Measurements from ENCODE around the gene COX7A2. TPM values are rescaled to one million over a fixed set of nuclear protein-coding genes. Genes with fewer than 3 reads are reported as not detected.
A peak's percentile ranks its signal among the peaks of the same experiment; 100 is the strongest.

The COX7A2 gene
- total RNA-seq, 6 donors from 2014 or later: 38.8 to 309 (median 181) TPM

GRCh38 chr6:75209184-75209723 lies 34.3 kb downstream of the COX7A2 start:
- peaks cover 31 to 49% (median 38%) of the 10 kb centered on the region in 4 donors for H3K4me1 ChIP-seq
- H3K27me3 ChIP-seq: peaks cover 0 to 35% (median 8%) of the 10 kb centered on the region in 4 donors
- ATAC-seq (ENCODE audit: low FRiP score in 2 of 2) (no peak), DNase-seq (no peak)
- no peak overlapping the region for H3K27ac ChIP-seq
- WGBS, 2 donors: 18 to 34% methylated on average over 7 of the region's 7 CpGs
- H3K4me3 ChIP-seq: no peak overlapping the region
- TF ChIP-seq POLR2A (IDR thresholded peaks at IDR 0.05) (no peak), EP300 (IDR thresholded peaks at IDR 0.05) (no peak)
- no peaks in the 10 kb centered on the region for H3K9me3 ChIP-seq
- no peaks in the 10 kb centered on the region for H3K36me3 ChIP-seq

- Histone ChIP-seq H3K27ac (no peak overlapping the region), H3K4me3 (peak overlapping the region in 2 of 4 donors; percentile 13 to 16), H3K27me3 (peaks cover 0 to 35% (median 8%) of the 10 kb centered on the region in 4 donors), H3K4me1 (peaks cover 32 to 53% (median 39%) of the 10 kb centered on the region in 4 donors), H3K9me3 (no peaks in the 10 kb centered on the region), H3K36me3 (no peaks in the 10 kb centered on the region)
- peak; percentile 17 to 81 for DNase-seq
- ATAC-seq (ENCODE audit: low FRiP score in 2 of 2): peak; percentile 71 to 85
- 6 to 12% methylated on average over 26 to 33 of the region's 33 CpGs for WGBS, 2 donors
- TF ChIP-seq POLR2AphosphoS5 (IDR thresholded peaks at IDR 0.05) (no peak), CTCF (IDR thresholded peaks at IDR 0.05) (peak; percentile 57 to 84 (median 78))
Observed at GRCh38 chr6:75208298-75209183, 35.1 kb downstream of the COX7A2 start.

GRCh38 chr6:75206576-75207342 lies 36.8 kb downstream of the COX7A2 start:
- Histone ChIP-seq H3K4me3 (peak overlapping the region in 3 of 4 donors; percentile 43 to 56 (median 55)), H3K4me1 (peaks cover 35 to 60% (median 43%) of the 10 kb centered on the region in 4 donors), H3K36me3 (no peaks in the 10 kb centered on the region), H3K27me3 (peaks cover 0 to 41% (median 10%) of the 10 kb centered on the region in 4 donors), H3K9me3 (no peaks in the 10 kb centered on the region), H3K27ac (no peak overlapping the region)
- DNase-seq (peak in 1 of 2 donors; percentile 72), ATAC-seq (ENCODE audit: low FRiP score in 2 of 2) (peak in 1 of 2 donors; percentile 18)
- 29 to 35% methylated on average over 35 of the region's 35 CpGs for WGBS, 2 donors
- TF ChIP-seq CTCF (IDR thresholded peaks at IDR 0.05) (no peak), POLR2AphosphoS5 (IDR thresholded peaks at IDR 0.05) (no peak), POLR2A (IDR thresholded peaks at IDR 0.05) (no peak), EP300 (IDR thresholded peaks at IDR 0.05) (no peak)

- TF ChIP-seq CTCF (IDR thresholded peaks at IDR 0.05) (peak in 1 of 6 experiments; percentile 49), POLR2AphosphoS5 (IDR thresholded peaks at IDR 0.05) (peak; percentile 43 to 65), POLR2A (IDR thresholded peaks at IDR 0.05) (peak in 2 of 4 donors; percentile 52 to 74), EP300 (IDR thresholded peaks at IDR 0.05) (peak in 1 of 4 donors; percentile 26)
Observed at GRCh38 chr6:75205776-75206575, 37.6 kb downstream of the COX7A2 start, which contains the start of gene COL12A1. COL12A1 (minus strand) TSS chr6:75206053; CDS start chr6:75202792, 3,261 bp downstream.

More at GRCh38 chr6:75205776-75206575, 37.6 kb downstream of the COX7A2 start, which contains the start of gene COL12A1:
- H3K4me1 ChIP-seq: peaks cover 32 to 61% (median 43%) of the 10 kb centered on the region in 4 donors
- peak within 1 kb of the TSS; percentile 64 to 73 (median 70) for H3K27ac ChIP-seq
- peak; percentile 82 to 87 for ATAC-seq (ENCODE audit: low FRiP score in 2 of 2)
- H3K27me3 ChIP-seq: peaks cover 0 to 43% (median 11%) of the 10 kb centered on the region in 4 donors
- peak within 1 kb of the TSS; percentile 39 to 56 (median 49) for H3K4me3 ChIP-seq
- H3K36me3 ChIP-seq: no peaks in the 10 kb centered on the region
- 1 to 4% methylated on average over 38 to 63 of the region's 64 CpGs for WGBS, 2 donors
- DNase-seq: peak; percentile 90 to 94
- H3K9me3 ChIP-seq: no peaks in the 10 kb centered on the region
